IMR-90 (cell line): ENCODE data around the gene DHX38. TPM values are rescaled to one million over a fixed set of nuclear protein-coding genes. Genes with fewer than 3 reads are reported as not detected.

Experiments
- ATAC-seq: fragments of 200-7000 bp; cut with Tn5 transposase; 2 replicates; pipeline ENCODE4 v1.9.1; 2020; ENCODE audit warnings: low read depth, mild to moderate bottlenecking, moderate library complexity
- BruUV-seq: library from RNA; stranded (reverse); fragments of 400-500 nt; replicated peaks from 2 replicates; lab custom pipeline; 2021; lab: Mats Ljungman, UMichigan
- CTCF ChIA-PET: fragments of 300-600 bp; formaldehyde crosslinking; extraction: SDS; loops from one replicate; lab custom pipeline; 2021; ENCODE audit warnings: antibody characterized with exemption; lab: Yijun Ruan, JAX
- POLR2A ChIA-PET: fragments of 300-600 bp; sonication (Branson Sonifier 250); formaldehyde crosslinking; loops from one replicate; lab custom pipeline; 2022; ENCODE audit warnings: antibody characterized with exemption; ENCODE audit not compliant: unreplicated experiment; lab: Charles Lee
- DNase-seq: peaks from one replicate; pipeline ENCODE4 v3.0.0; 2013
- H2AFZ ChIP-seq: replicated peaks from 2 replicates; pipeline ENCODE3; 2013; ENCODE audit warnings: low read length, mild to moderate bottlenecking; ENCODE audit not compliant: poor library complexity
- H2AK5ac ChIP-seq: 2 replicates; pipeline ENCODE4 v1.6.1; 2013; ENCODE audit warnings: low read depth, low read length, inconsistent platforms
- H2AK9ac ChIP-seq: replicated peaks from 2 replicates; pipeline ENCODE3; 2013; ENCODE audit warnings: mild to moderate bottlenecking, low read depth, low read length, moderate library complexity; ENCODE audit not compliant: poor library complexity
- H2BK120ac ChIP-seq: 2 replicates; pipeline ENCODE4 v1.6.1; 2013; ENCODE audit warnings: low read depth, low read length, inconsistent platforms
- H2BK15ac ChIP-seq: 3 replicates; pipeline ENCODE4 v1.6.1; 2013; ENCODE audit warnings: low read depth, low read length, inconsistent platforms
- H2BK20ac ChIP-seq: 2 replicates; pipeline ENCODE4 v1.6.1; 2013; ENCODE audit warnings: low read depth, mild to moderate bottlenecking, inconsistent platforms, low read length, moderate library complexity
- H2BK5ac ChIP-seq: 2 replicates; pipeline ENCODE4 v1.6.1; 2013; ENCODE audit warnings: mild to moderate bottlenecking, low read depth, low read length, inconsistent platforms; ENCODE audit not compliant: poor library complexity, severe bottlenecking
- H3K14ac ChIP-seq: replicated peaks from 2 replicates; pipeline ENCODE4 v1.6.1; 2013; ENCODE audit warnings: low read depth, low read length, inconsistent platforms
- H3K18ac ChIP-seq: 2 replicates; pipeline ENCODE4 v1.6.1; 2013; ENCODE audit warnings: low read depth, low read length, control low read depth
- H3K23ac ChIP-seq: 2 replicates; pipeline ENCODE4 v1.6.1; 2013; ENCODE audit warnings: low read depth, low read length, inconsistent platforms
- H3K27ac ChIP-seq: 2 replicates; pipeline ENCODE4 v1.5.1; 2013; ENCODE audit warnings: mild to moderate bottlenecking, control low read depth, low read length; ENCODE audit not compliant: insufficient read depth
- H3K27me3 ChIP-seq: 2 replicates; pipeline ENCODE4 v1.6.1; 2013; ENCODE audit warnings: low read length; ENCODE audit not compliant: control insufficient read depth, insufficient read depth
- H3K36me3 ChIP-seq: 2 replicates; pipeline ENCODE4 v1.6.1; 2013; ENCODE audit warnings: low read length, mixed read lengths; ENCODE audit not compliant: control insufficient read depth, insufficient read depth
- H3K4ac ChIP-seq: 2 replicates; pipeline ENCODE4 v1.6.1; 2013; ENCODE audit warnings: low read depth, low read length, inconsistent platforms
- H3K4me1 ChIP-seq: 2 replicates; pipeline ENCODE4 v1.6.1; 2013; ENCODE audit warnings: low read length, mixed read lengths; ENCODE audit not compliant: control insufficient read depth, insufficient read depth
- H3K4me2 ChIP-seq: 2 replicates; pipeline ENCODE4 v1.6.1; 2013; ENCODE audit warnings: low read depth, mild to moderate bottlenecking, control low read depth, low read length, moderate library complexity
- H3K4me3 ChIP-seq: 2 replicates; pipeline ENCODE4 v1.5.1; 2013; ENCODE audit warnings: low read depth, mild to moderate bottlenecking, control low read depth, low read length, moderate library complexity; ENCODE audit not compliant: insufficient read depth
- H3K56ac ChIP-seq: 2 replicates; pipeline ENCODE4 v1.6.1; 2013; ENCODE audit warnings: low read length, inconsistent platforms; ENCODE audit not compliant: insufficient read depth; ENCODE audit errors: extremely low read depth
- H3K79me1 ChIP-seq, 2 experiments: 2 replicates each; pipeline ENCODE4 v1.6.1; 2013; ENCODE audit warnings: low read length in 2 of 2, inconsistent platforms in 1 of 2, low read depth in 1 of 2
- H3K9ac ChIP-seq: 2 replicates; pipeline ENCODE4 v1.6.1; 2013; ENCODE audit warnings: low read depth, low read length, control low read depth
- H3K9me1 ChIP-seq: 2 replicates; pipeline ENCODE4 v1.6.1; 2013; ENCODE audit warnings: low read length, inconsistent platforms; ENCODE audit not compliant: insufficient read depth
- H3K9me3 ChIP-seq: 2 replicates; pipeline ENCODE4 v1.6.1; 2013; ENCODE audit warnings: low read length; ENCODE audit not compliant: control insufficient read depth, insufficient read depth
- H4K20me1 ChIP-seq: 2 replicates; pipeline ENCODE4 v1.6.1; 2013; ENCODE audit warnings: low read length, inconsistent platforms; ENCODE audit not compliant: insufficient read depth
- H4K5ac ChIP-seq: 2 replicates; pipeline ENCODE4 v1.6.1; 2013; ENCODE audit warnings: mild to moderate bottlenecking, low read depth, low read length, control low read depth
- H4K8ac ChIP-seq, 2 experiments: 2 replicates each; pipeline ENCODE4 v1.6.1; 2013; ENCODE audit warnings: low read depth in 2 of 2, low read length in 2 of 2, control low read depth in 1 of 2, inconsistent platforms in 1 of 2
- H4K91ac ChIP-seq: 2 replicates; pipeline ENCODE4 v1.6.1; 2013; ENCODE audit warnings: low read depth, low read length, inconsistent platforms; ENCODE audit not compliant: insufficient read depth
- BHLHE40 ChIP-seq: fragments of 150-350 bp; IDR thresholded peaks from 2 replicates; pipeline ENCODE4 v1.6.1; 2016; ENCODE audit warnings: mild to moderate bottlenecking, low read depth, low read length
- CEBPB ChIP-seq: IDR thresholded peaks from 2 replicates; pipeline ENCODE4 v1.6.1; 2012; ENCODE audit warnings: low read depth, low read length, improper control_type of control experiment
- CHD1 ChIP-seq: IDR thresholded peaks from 2 replicates; pipeline ENCODE4 v1.6.1; 2012; ENCODE audit warnings: low read depth, low read length, improper control_type of control experiment
- FOS ChIP-seq: fragments of 150-350 bp; IDR thresholded peaks from 2 replicates; pipeline ENCODE4 v1.6.1; 2016; ENCODE audit warnings: low read depth, low read length
- MAFK ChIP-seq: IDR thresholded peaks from 2 replicates; pipeline ENCODE4 v1.6.1; 2012; ENCODE audit warnings: low read depth, low read length, improper control_type of control experiment
- MAZ ChIP-seq: IDR thresholded peaks from 2 replicates; pipeline ENCODE4 v1.6.1; 2012; ENCODE audit warnings: low read depth, mild to moderate bottlenecking, low read length, improper control_type of control experiment, moderate library complexity, borderline replicate concordance
- MXI1 ChIP-seq: IDR thresholded peaks from 2 replicates; pipeline ENCODE4 v1.6.1; 2012; ENCODE audit warnings: low read depth, mild to moderate bottlenecking, low read length, moderate library complexity, borderline replicate concordance
- NFE2L2 ChIP-seq: fragments of 150-350 bp; IDR thresholded peaks from 2 replicates; pipeline ENCODE4 v1.6.1; 2016; ENCODE audit warnings: low read depth, mild to moderate bottlenecking, low read length
- POLR2A ChIP-seq: IDR thresholded peaks from 2 replicates; pipeline ENCODE4 v1.6.1; 2012; ENCODE audit warnings: mild to moderate bottlenecking, low read depth, low read length
- RAD21 ChIP-seq: IDR thresholded peaks from 2 replicates; pipeline ENCODE4 v1.6.1; 2012; ENCODE audit warnings: low read length, improper control_type of control experiment
- RCOR1 ChIP-seq: IDR thresholded peaks from 2 replicates; pipeline ENCODE4 v1.6.1; 2012; ENCODE audit warnings: mild to moderate bottlenecking, low read length, improper control_type of control experiment; ENCODE audit not compliant: insufficient replicate concordance
- RFX5 ChIP-seq: IDR thresholded peaks from 2 replicates; pipeline ENCODE4 v1.8.0; 2012; ENCODE audit warnings: low read depth, mild to moderate bottlenecking, low read length, moderate library complexity
- SMC3 ChIP-seq: fragments of 150-350 bp; IDR thresholded peaks from 2 replicates; pipeline ENCODE4 v1.6.1; 2016; ENCODE audit warnings: low read depth, mild to moderate bottlenecking, antibody characterized with exemption, low read length, moderate library complexity
- WGBS, 2 experiments: methylation state at CpG; one replicate each; pipeline versions ENCODE4 v1.1.5 to v1.1.7; 2013; ENCODE audit warnings: missing lambda C conversion rate in 2 of 2; ENCODE audit not compliant: insufficient read length in 1 of 2; ENCODE audit errors: extremely low coverage in 2 of 2; 5-methylcytosine and 5-hydroxymethylcytosine counted together
- dilution Hi-C: fragments of 300-500 bp; cut with HindIII; formaldehyde crosslinking; loops from one replicate; pipeline ENCODE4 v1.14.3; 2018; ENCODE audit warnings: low sequenced_read_pairs; ENCODE audit not compliant: unreplicated experiment
- in situ Hi-C: fragments of 300-500 bp; cut with MboI; formaldehyde crosslinking; loops from 3 replicates; pipeline ENCODE4 v1.14.3; 2019; ENCODE audit warnings: low sequenced_read_pairs, inconsistent platforms, mixed read lengths
- intact Hi-C: fragments of 100-400 bp; cut with micrococcal nuclease; formaldehyde crosslinking; loops from 2 replicates; pipeline ENCODE4 v1.10.0; 2022
- polyA plus RNA-seq, 3 experiments: library from polyadenylated mRNA; depleted of rRNA; stranded (reverse); fragments of >200 nt; gene quantifications; 2 replicates each; pipeline ENCODE4 v1.2.3, GENCODE V29; 2012; ENCODE audit warnings: low replicate concordance in 1 of 3
- total RNA-seq: library from RNA; depleted of rRNA; stranded (reverse); fragments of >200 nt; gene quantifications from 2 replicates; pipeline ENCODE4 v1.2.3, GENCODE V29; 2012
- TF ChIP-seq, protein P1 (sequence below): fragments of 150-350 bp; IDR thresholded peaks from 2 replicates; pipeline ENCODE4 v1.6.1; 2017; ENCODE audit warnings: mild to moderate bottlenecking, antibody characterized with exemption, low read length, low read depth
- TF ChIP-seq, protein P2 (sequence below): conservative IDR thresholded peaks from 2 replicates; pipeline ENCODE4 v1.5.1; 2012; ENCODE audit warnings: mild to moderate bottlenecking, low read depth, low read length, improper control_type of control experiment
- TF ChIP-seq, protein P3 (sequence below): fragments of 150-350 bp; IDR thresholded peaks from 2 replicates; pipeline ENCODE4 v1.6.1; 2016; ENCODE audit warnings: low read depth, mild to moderate bottlenecking, low read length, moderate library complexity, borderline replicate concordance

Gene DHX38
- total and polyA plus RNA-seq, 2 of the 4 experiments (the other 2 are of a cell fraction): 45.4 to 49.6 TPM

DNA sequence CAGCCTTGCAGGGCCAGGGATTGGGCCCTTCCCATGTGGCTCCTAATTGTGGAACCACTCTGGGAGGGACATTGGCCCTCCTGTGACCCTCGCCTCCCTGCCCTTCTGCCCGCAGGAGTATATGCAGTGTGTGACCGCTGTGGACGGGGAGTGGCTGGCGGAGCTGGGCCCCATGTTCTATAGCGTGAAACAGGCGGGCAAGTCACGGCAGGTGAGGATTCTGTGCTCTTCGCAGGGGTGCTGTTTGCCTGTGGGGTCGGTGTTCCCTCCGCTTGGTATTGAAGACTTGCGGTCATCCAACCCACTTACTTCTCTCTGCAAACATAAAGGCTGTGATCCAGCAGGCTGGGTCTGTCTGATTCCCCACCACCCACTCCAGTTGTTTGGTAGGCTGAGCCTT lies 15.7 kb downstream of the DHX38 start:
- H2BK15ac ChIP-seq: no peak overlapping the region
- no peak overlapping the region for H3K27ac ChIP-seq
- peaks cover 77% of the 10 kb centered on the region for H3K36me3 ChIP-seq
- H3K14ac ChIP-seq: no peak overlapping the region
- H3K18ac ChIP-seq: no peak overlapping the region
- no peak overlapping the region for H2BK120ac ChIP-seq
- H3K56ac ChIP-seq: no peak overlapping the region
- no peaks in the 10 kb centered on the region; the same call in 1 of the 2 replicates for H3K9me1 ChIP-seq
- no peak overlapping the region for H2AK9ac ChIP-seq
- intact Hi-C loops: no loop called here
- TF ChIP-seq SMC3 (no peak), POLR2A (no peak), MAZ (no peak), FOS (no peak), CHD1 (no peak), CEBPB (no peak), MAFK (no peak), RCOR1 (no peak), MXI1 (no peak), RFX5 (no peak), NFE2L2 (no peak), RAD21 (no peak), BHLHE40 (no peak)
- TF ChIP-seq, protein P1, sequence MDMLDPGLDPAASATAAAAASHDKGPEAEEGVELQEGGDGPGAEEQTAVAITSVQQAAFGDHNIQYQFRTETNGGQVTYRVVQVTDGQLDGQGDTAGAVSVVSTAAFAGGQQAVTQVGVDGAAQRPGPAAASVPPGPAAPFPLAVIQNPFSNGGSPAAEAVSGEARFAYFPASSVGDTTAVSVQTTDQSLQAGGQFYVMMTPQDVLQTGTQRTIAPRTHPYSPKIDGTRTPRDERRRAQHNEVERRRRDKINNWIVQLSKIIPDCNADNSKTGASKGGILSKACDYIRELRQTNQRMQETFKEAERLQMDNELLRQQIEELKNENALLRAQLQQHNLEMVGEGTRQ: no peak
- TF ChIP-seq, protein P2, sequence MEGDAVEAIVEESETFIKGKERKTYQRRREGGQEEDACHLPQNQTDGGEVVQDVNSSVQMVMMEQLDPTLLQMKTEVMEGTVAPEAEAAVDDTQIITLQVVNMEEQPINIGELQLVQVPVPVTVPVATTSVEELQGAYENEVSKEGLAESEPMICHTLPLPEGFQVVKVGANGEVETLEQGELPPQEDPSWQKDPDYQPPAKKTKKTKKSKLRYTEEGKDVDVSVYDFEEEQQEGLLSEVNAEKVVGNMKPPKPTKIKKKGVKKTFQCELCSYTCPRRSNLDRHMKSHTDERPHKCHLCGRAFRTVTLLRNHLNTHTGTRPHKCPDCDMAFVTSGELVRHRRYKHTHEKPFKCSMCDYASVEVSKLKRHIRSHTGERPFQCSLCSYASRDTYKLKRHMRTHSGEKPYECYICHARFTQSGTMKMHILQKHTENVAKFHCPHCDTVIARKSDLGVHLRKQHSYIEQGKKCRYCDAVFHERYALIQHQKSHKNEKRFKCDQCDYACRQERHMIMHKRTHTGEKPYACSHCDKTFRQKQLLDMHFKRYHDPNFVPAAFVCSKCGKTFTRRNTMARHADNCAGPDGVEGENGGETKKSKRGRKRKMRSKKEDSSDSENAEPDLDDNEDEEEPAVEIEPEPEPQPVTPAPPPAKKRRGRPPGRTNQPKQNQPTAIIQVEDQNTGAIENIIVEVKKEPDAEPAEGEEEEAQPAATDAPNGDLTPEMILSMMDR: no peak
- TF ChIP-seq, protein P3, sequence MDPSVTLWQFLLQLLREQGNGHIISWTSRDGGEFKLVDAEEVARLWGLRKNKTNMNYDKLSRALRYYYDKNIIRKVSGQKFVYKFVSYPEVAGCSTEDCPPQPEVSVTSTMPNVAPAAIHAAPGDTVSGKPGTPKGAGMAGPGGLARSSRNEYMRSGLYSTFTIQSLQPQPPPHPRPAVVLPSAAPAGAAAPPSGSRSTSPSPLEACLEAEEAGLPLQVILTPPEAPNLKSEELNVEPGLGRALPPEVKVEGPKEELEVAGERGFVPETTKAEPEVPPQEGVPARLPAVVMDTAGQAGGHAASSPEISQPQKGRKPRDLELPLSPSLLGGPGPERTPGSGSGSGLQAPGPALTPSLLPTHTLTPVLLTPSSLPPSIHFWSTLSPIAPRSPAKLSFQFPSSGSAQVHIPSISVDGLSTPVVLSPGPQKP: no peak
- no peak overlapping the region for H3K4me3 ChIP-seq
- H3K23ac ChIP-seq: no peak overlapping the region
- no peak overlapping the region for H2AK5ac ChIP-seq
- H2BK5ac ChIP-seq: no peak overlapping the region
- H4K91ac ChIP-seq: no peak overlapping the region
- ATAC-seq (no peak), DNase-seq (no peak)
- H3K4me2 ChIP-seq: no peak overlapping the region
- no peaks in the 10 kb centered on the region for H3K9me3 ChIP-seq
- H2AFZ ChIP-seq: no peak overlapping the region
- ChIA-PET POLR2A (no interaction called here), CTCF (no interaction called here)
- 100% methylated on average over 5 of the region's 12 CpGs; no CpG with 5 or more reads in 1 of the 2 experiments for WGBS, 2 experiments
- no peak overlapping the region for H4K8ac ChIP-seq
- H3K27me3 ChIP-seq: no peaks in the 10 kb centered on the region
- in situ Hi-C loops: no loop called here
- H4K5ac ChIP-seq: no peak overlapping the region
- dilution Hi-C loops: no loop called here
- no peak overlapping the region for H3K9ac ChIP-seq
- no peak overlapping the region for H3K4ac ChIP-seq
- H2BK20ac ChIP-seq: no peak overlapping the region
- H3K4me1 ChIP-seq: no peaks in the 10 kb centered on the region
- H3K79me1 ChIP-seq: no peaks in the 10 kb centered on the region
- no TSS peak for BruUV-seq
- no peaks in the 10 kb centered on the region for H4K20me1 ChIP-seq
